Activated CD8-positive, alpha-beta memory T cell treated with anti-CD3 and anti-CD28 coated beads, Interleukin-2, amount 50 U/mL, for 4 hours (primary cell): Measurements from ENCODE around the gene DENND2A.
"Not testable (repeated sequence)": the region's sequence is repeated elsewhere in the genome, so short reads cannot be mapped to it uniquely, and the experiment has no call there.

Source experiments
- DNase-seq: peaks from one replicate; pipeline ENCODE4 v3.0.0-alpha.2; 2020

The DENND2A gene

DNA sequence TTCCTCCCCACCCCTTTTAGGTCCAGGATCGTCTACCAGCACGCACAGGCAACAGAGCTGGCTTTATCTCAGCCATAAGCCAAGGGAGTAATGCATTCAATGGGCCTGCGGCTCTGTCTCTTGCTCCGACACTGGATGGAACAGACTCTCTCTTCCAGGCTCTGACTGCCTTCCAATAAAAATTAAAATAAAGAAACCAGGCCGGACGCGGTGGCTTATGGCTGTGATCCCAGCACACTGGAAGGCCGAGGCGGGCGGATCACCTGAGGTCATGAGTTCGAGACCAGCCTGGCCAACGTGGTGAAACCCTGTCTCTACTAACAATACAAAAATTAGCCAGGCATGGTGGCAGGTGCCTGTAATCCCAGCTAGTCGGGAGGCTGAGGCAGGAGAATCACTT, 4.1 kb upstream of the DENND2A start:
- DNase-seq: not testable (repeated sequence)

DNA sequence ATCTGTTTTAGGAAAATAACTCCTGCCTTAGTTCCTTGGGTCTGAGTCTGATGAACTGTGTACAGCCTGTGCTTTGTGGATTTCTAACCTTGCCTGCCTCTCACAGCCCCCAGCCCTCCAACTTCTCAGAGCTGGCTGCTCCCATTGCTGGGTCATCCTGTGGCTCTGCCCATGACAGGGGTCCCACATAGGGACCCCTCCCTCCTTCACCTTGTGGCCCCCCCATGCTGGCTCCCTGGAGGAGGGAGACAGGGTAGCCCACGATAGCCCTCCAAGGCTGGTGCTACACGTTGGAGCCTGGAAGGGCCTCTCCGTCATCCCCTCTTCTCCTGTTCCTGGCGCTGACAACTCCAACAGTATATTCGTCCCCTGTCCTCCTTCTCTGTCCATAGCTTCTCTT, 2.8 kb upstream of the DENND2A start:
- DNase-seq: no peak

DNA sequence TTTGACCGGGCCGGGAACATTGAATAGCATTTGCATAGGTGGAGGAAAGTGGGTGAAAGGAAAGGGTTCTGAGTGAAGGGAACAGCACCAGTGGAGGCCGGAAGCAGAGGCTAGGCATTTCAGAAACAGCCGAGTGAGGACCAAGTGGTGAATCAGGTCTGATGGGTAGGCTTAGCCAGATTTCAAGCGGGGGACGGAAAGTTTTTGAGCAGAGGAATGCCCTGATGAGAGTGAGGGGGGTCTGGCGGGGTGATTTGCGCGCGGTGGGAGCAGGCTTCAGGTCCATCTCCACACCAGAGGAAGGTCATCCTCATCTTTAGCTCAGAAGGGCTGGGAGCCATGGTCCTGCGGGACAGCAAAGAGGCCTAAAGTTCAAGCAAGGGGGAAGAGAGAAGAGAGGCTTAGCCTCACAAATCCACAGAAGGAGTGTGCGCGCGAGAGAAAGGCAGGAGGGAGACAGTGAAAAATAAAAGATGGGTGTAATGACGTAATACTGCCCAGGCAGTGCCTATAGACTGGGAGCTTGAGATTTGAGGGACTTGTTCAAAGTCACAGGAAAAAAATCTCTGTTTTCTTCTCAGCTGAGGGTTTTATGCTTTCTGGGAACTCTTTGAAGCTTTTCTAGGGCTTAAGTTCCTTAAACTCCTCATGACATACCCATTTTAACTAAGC, 1.0 kb upstream of the DENND2A start:
- no peak for DNase-seq

DNA sequence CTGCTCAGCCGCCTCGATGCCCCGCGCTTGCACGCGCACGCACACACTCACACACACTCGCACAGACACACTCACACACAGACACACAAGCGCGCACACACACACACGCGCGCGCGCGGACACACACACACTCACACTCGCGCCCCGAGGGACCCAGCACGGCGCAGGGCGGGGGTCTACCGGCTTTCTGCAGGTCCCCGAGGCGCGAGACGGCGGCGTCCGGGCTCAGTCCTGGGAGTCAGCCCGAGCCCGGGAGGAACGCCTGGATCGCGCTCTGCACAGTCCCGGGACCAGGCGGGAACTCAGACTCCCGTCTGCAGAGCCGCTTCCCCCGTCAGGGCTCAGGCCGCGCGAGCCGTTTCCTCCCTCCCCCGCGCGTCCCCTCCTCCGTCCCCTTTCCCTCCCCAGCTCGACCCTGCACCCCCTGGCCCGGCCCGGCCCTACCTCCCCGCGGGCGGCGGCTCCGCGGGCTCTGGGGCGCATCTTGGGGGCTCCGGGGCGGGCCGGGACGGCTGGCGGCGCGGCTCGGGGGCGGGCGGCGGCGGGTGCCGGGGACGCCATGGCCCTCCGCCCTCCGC, 464 bp downstream of the DENND2A start:
- no peak for DNase-seq

DNA sequence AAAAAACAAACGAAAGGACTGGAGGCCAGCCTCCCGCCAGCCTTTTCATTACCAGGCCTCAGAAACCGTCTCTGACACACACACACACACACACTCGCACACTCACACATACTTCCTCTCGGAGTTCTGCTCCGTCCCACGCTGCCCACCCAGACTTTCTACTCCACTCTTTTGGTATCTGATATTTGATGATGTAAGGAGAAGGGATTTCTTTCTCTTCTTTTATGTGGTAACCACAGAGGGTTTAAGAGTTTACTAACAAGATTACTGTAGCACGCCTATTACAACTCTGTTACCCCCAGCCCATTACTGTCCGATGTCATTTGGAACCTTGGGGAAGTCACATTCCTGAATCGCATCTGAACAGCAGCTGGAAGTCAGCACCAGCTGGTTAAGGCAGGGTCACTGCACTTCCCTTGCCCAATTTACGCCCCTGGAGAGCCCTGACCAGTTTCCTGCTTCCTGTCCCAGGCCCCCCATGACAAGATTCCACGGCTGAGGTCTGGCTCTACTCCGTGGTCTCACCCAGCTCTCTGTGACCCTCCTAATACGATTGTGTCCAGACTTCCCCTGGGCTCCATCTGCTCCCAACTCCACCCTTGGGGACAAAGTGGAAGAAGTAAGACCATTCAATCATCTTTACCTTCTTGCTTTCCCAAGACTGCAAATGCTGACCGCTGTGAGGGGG, 1.1 kb downstream of the DENND2A start:
- no peak for DNase-seq

DNA sequence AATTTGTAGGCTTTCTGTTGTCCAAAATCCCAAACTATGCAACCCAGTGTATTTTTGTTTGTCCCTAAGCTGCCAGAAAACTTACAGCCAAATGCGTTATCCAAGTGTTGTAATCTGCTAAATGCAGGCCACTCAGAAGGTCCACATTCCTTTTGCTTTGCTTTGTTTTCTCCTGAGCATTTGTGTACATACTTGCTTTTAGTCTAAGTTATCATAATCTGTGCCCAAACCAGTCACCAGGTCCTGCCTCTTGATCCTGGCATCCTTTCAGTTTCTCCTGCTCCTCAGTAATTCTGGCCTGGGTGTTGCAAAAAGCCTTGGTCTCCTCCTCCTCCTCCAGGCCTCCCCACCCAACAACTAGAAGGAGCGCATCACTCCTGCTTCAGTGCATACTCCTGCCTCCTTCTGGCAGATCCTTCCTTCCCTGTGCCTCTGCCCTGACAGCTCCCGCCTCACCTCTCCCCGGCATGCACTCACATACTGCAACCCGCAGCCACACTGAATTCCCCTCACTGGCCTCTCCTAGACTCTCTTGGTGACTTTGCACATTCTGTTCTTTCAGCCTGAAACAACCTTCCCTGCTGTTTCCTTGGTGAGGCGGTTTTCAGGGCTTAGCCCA, 2.3 kb downstream of the DENND2A start:
- DNase-seq: no peak

DNA sequence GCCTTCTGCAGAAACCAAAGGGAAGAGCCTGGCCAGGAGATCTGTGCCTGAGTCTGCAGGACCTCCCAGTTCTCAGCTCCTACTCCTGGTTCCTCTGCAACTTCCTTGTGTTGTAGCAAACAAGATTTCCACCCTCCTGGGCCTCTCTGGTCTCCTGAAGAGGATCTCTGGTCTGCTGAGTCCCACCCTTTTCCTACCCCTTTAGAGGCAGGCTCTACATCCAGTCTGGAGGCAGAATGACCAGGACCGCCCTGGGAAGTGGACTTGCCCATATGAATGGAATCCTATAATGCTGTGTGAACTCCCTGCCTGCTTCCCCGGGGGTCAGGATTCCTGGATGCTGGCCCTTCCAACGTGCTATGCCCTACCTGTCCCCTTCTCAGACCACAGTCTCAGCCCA, 3.2 kb downstream of the DENND2A start:
- no peak for DNase-seq

DNA sequence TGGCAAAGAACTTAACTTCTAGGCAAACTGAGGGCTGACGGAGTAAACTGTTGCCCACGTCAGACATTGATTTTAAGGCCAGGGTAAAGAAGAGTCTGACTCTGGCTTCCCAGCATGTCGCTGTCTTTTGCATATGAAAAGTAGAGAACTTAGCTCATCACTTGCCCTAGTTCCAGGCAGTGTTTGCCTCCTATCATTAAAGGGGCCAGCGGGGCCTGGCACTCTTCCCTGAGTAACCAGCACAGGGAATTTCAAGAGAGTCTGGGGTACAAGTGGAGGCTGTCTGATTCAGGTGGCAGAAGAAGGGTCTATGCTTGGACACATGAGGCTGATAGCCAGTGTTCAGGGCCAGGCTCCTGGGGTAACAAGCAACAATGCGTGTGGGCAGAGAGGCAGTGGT, 4.8 kb downstream of the DENND2A start:
- DNase-seq: no peak

DNA sequence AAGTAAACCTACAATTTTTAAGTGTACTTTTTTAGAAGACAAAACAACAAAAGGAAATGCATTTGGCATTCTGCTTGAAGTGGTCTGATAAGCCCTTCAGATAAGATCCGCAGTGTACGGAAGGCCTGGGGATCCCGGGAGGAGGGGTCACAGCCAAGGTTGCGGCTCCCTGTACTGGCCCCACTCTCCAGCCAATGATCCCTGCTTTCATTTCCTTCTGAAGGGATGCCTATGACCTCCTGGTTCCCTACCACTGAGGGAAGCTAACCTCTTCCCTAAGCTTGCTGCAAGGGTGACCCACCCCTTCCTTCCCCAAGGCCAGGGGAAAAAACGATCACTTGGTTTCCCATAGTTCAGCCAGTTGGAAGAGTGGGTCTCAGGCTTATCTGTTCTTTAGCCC, 5.3 kb downstream of the DENND2A start:
- no peak for DNase-seq

DNA sequence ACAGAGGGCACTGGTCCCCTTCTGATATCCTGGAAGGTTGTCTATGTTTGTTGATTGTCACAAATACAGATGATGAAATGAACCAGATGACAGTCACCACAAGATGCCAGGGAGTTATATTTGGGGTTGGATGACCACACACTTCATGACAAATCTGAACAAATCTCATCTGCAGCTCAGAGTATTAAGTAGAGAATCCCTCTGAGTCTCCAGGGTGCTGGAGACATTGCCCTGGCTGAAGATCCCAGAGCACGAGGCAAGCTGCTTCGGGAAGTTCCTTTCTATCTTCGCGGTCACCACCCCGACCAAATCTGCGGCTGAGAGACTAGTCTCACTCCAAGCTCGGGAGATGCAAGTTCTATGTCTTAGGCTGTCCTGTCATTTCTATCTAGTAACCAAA, 9.0 kb downstream of the DENND2A start:
- DNase-seq: no peak

DNA sequence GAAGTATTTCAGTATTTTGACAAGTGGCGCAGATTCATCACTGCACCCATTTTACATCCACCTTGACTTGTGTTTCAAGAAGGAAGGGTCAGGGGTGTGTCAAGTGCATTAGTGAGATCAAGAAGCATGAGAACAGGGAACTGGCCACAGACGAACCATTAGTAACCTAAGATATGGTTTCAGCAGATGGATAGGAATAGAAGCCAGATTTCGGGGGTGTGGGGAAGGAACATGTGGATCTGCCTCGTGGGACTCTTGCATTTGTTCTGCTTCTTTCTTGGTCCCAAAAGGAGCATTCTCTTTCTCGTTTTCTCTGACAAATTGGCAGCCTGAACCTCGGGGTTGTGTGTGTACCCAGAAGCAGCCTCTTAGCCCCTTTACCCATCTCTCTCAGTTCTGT, 9.6 kb downstream of the DENND2A start:
- no peak for DNase-seq

DNA sequence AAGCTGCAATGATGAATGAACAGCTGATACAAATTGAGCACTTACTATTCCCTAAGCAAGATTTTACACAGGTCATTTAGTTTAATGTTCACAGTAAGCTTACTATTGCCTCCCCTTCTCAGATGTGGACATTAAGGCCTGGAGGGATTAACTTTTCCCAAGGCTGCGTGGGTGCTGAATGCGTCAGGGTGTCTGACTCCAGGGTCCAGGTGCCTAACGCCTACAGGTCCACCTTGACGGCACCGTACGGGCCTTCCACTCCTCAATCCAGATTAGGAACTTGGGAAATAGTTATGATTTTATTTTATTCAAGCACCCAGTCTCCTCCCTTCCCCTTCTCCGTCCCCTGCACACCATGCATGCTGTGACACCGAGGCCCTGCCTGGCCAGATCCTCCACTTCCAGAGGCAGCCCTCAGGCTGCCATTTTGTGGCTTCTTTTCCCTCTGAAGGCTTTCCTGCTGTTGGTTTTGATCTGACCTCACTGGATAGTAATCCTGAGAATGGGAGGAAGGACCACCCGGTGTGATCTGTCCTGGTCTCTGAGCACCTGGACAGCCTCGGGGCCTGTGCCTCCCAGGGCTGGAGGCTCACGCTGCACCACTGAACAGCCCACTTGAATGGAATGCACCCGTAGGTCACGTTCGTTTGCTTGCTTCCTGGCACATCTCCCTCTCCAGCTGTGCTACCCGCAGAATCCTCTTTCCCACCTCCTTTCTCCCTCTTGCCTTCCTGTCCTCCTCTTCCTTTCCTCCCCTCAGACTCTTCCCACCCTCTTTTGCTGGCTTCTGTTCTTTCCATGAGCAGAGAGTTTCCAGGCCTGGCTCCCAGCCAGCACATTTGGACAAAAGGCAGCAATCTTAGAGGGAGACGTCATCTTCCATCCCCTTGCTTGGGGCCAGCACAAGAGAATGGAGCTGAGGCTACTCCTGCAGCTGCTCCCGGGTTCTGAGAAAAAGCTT, 14.4 kb downstream of the DENND2A start:
- no peak for DNase-seq

DNA sequence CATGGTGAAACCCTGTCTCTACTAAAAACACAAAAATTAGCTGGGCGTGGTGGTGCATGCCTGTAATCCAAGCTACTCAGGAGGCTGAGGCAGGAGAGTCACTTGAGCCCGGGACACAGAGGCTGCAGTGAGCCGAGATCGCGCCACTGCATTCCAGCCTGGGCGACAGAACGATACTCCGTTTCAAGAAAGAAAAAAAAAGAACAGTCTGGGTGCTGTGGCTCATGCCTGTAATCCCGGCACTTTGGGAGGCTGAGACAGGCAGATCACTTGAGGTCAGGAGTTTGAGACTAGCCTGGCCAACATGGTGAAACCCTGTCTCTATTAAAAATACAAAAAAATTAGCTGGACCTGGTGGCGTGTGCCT, 15.4 kb downstream of the DENND2A start:
- DNase-seq: not testable (repeated sequence)

DNA sequence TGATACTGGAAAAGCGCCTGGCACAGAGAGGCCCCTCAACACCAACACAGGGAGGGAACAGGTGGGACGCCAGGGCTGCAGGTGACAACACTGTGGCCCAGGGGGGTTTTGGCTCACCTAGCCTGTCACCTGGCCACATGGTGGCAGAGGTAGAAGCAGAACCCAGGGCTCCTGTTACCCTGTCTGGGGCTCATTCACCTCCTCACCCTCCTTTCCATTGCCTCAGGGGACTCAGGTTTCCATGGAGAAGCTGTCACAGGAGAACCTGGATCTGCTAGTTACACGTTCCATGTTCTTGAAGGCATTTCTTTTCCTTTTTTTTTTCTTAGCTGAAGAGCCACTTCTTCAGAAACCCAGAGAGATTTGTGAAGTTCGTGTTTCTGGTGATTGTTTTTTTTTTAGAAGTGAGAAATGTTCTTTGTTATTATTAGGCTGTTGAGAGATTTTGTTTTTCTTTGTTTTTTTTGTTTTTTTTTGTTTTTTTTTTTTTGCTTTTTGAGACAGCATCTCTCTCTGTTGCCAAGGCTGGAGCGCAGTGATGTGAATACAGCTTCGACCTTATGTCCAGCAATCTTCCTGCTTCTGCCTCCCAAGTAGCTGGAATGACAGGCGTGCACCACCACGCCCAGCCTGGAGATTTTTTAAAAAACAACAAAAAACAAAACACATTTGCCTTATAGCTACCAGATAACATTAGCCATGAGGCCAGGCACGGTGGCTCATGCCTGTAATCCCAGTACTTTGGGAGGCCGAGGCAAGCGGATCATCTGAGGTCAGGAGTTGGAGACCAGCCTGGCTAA, 16.0 kb downstream of the DENND2A start:
- no peak for DNase-seq

DNA sequence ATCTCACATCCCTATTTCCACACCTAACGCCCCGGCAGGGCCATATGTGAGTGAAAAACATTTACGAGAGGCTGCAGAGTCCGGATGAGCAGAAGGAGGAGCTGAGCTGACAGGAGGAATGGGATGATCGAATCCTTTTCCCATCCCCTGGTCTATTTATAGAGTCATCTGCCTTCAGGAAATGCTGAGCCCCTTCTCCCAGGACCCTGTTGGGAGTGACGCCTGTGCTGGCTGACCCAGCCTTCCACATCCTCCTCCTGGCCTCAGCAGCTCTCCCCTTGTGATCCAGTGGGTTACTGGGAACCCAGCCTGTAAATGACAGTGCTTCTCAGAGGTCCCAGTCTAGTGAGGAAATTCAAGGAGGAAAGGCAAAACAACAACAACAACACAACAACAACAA, 16.6 kb downstream of the DENND2A start:
- no peak for DNase-seq

DNA sequence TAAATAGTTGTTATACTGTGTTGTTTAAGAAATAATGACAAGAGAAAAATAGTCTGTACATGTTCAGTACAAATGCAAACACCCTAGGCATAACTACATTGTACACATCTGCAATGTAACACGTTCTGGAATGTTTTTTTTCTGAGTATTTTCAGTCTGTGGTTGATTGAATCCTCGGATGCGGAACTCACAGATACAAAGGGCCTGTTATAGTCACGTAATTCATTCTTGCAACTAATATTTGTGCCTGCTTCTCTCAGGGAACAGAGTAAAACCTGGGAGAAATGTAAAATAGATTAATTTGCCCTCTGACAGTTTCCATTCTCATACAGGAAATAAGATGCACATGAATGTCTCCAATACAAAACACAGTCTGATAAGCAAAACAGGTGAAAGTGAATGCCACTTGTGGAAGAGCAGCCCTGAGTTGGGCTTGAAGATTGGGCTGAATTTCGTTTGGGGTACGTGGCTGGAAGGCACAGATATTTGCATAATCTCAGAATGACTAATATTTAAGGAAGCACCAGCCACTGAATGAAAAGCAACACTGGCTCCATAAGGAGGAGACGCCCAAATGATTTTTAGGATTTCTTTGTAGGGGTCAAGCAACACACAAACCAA, 19.1 kb downstream of the DENND2A start:
- DNase-seq: no peak

DNA sequence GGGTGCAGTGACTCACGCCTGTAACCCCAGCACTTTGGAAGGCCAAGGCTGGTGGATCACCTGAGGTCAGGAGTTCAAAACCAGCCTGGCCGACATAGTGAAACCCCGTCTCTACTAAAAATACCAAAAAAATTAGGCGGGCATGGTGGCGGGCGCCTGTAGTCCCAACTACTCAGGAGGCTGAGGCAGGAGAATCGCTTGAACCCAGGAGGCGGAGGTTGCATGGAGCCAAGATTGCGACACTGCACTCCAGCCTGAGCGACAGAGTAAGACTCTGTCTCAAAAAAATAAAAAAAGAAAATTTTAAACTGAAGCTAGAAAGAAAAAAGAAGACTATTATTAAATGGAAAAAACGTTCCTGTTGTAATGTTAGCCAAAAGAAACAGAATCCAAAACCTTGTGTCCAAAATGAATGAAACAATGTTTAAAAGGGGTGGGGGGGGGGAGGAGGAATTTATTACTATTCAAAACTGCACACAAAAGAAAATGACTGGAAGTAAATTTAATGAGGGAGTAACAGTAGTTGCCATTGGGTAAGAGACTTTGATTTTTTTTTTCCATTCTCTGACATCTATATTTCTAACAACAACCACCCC, 20.6 kb downstream of the DENND2A start:
- DNase-seq: not testable (repeated sequence)

DNA sequence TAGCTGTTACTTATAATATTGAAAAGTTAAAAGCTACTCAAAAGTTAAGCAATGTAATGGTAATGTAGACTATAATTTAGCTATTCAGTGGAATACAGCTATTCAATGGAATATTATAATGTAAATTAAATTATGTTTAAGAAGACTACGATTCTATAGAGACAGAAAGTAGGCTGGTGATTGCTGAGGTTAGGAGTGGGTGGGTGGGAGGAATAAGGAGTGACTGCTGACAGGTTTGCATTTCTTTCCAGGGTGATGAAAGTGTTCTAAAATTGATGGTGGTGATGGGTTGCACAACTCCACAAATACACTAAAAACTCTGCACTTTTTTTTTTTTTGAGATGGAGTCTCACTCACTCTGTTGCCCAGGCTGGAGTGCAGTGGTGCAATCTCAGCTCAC, 21.4 kb downstream of the DENND2A start:
- DNase-seq: no peak

DNA sequence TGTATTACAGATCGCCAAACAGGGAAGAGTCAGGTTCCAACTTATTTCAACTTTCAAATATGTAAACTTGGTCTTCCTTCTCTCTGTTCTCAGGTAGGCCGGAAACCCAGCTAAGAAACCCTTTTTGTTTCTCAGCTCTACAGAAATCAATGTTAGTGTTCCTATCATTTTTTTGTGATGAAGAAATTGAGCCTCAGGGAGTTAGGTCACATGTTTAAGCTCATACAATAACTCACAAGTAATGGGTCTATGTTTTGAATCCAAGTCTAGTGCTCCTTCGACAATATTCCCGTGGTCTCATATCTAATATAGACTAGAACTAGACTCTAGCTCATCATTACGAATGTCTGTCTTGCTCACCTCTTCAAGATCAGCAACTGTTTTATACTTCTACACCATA, 22.3 kb downstream of the DENND2A start:
- no peak for DNase-seq

DNA sequence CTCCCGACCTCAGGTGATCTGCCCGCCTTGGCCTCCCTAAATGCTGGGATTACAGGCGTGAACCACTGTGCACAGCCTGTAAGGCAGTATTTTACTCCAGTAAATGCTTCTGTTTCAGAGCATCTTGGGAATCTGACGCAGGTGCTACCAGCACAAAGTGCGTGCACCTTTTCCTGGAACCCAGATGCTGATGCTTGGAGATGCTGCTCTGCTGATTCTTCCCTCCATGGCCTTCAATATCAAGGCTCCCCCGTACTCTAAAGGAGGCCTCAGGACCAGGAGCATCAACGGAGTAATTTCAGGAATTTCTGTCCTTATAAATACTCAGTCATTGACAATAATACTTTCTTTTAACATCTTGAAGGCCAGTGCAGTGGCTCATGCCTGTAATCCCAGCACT, 23.5 kb downstream of the DENND2A start:
- DNase-seq: no peak

DNA sequence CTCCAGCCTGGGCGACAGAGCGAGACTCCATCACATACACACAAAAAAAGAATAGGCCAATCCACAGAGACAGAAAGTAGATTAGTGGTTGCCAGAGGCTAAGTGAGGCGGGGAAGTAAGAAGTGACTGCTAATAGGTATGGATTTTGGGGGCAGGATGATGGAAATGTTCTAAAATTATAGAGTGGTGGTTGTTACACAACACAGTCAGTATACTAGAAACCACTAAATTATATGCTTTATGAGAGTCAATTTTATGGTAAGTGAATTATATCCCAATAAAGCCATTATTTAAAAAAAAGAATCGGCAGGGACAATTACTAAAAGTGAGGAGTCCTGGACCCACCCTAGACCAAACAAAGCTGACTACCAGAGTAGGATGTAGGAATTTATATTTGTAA, 24.3 kb downstream of the DENND2A start:
- no peak for DNase-seq
